Measurements from ENCODE around the gene NPC1L1.

The NPC1L1 gene

DNA sequence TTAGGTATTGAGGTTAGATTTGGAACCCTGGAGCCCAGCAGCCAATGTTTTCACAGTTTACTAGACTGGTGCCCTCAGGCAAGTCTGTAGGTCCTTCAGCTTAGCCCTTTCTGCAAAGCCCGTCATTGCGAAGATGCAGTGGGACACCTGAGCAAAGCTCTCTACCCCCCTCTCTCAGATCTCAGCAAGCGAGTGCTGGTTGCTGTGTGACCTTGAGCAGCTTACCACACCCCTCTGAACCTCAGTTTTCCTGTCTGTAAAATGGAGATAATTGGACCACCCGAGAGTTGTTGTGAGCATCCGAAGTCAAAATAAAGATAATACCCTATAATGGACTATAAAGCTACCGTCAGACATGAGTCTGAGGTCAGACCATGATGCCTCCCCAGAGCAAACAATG lies 3.7 kb downstream of the NPC1L1 start:
- no peak for DNase-seq (ENCODE audit: low spot score)

DNA sequence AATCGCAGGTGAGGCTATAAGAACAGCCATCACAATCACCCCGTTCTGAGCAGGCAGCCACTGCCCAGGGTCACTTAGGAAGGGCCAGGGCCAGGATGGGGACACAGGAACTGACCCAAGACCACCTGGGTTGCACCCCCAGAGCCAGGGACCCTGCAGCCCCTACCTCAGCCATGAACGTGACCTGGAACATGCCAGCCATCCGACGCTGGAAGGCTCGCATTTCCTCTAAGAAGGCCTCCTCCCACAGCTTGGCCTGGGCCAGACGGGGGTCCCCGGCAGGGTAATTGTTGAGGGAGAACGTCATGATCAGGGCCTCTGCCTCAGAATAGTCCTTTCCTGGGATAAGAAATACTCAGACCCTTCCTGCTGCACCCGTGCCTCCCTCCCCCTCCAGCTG lies 5.0 kb downstream of the NPC1L1 start:
- peak; percentile 4 for DNase-seq (ENCODE audit: low spot score)

DNA sequence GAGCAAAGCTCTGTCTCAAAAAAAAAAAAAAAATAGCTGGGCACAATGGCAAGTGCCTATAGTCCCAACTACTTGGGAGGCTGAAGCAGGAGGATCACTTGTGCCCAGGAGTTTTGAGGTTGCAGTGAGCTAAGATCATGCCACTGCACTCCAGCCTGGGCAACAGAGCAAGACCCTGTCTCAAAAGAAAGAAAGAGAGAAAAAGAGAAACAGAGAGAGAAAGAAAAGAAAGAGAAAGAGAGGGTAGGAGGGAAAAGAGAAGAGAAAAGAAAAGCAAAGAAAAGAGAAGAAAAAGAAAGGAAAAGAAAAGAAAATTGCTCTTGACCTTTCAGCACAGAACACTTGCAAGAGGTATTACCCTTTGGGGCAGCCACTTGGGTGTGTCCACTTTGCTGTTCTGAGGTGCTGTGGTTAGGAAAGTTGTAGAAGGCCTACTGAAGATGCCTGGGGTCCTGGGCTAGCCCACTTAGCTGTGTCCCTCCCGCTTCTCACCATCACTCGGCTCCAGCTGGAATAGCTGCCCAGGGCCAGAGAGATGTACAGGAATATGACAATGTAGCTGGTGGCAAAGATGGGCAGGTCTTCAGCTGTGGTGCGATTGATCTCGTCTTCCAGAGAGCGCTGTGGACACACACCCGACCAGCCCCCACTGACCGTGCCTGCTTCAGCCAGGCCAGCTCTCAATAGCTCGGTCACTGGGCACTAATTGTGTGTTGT lies 5.6 kb downstream of the NPC1L1 start:
- no peak for DNase-seq (ENCODE audit: low spot score)

DNA sequence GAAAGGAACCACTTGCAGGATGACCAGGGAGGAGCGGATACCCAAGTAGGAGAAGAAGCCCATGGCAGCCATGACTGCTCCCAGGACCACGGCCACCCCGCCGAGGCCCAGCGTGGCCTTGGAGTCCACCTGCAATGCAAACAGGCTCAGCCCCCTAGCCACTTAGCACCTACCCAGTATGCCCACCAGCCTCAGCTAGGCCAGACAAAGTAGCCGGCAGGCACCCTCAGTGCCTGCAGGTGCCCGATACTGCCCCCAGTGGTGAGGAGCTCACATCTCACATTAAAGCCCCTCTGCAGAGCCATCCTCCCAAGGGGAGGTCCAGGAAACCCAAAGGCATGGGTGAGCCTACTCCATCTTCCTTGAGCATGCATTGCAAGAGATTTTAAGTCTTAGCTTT lies 6.6 kb downstream of the NPC1L1 start:
- DNase-seq (ENCODE audit: low spot score): peak; percentile 96

DNA sequence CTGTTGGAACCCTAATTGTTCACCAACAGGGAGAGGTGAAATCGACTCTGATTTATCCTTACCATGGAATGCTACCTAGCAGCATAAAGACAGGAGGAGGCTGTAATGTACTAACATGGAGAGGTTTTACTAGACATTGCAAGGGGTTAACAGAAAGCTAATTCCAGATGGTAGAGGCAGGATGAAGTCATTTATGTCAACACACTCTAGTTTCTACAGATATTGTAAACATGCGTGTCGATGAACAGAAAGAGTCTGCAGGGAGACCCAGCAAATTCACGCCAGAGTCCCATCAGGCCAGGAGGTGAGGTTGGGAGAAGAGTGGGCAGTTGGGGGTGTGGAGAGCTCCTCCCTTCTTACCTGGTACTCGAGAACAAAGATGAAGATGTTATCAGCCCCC lies 7.0 kb downstream of the NPC1L1 start:
- no peak for DNase-seq (ENCODE audit: low spot score)

DNA sequence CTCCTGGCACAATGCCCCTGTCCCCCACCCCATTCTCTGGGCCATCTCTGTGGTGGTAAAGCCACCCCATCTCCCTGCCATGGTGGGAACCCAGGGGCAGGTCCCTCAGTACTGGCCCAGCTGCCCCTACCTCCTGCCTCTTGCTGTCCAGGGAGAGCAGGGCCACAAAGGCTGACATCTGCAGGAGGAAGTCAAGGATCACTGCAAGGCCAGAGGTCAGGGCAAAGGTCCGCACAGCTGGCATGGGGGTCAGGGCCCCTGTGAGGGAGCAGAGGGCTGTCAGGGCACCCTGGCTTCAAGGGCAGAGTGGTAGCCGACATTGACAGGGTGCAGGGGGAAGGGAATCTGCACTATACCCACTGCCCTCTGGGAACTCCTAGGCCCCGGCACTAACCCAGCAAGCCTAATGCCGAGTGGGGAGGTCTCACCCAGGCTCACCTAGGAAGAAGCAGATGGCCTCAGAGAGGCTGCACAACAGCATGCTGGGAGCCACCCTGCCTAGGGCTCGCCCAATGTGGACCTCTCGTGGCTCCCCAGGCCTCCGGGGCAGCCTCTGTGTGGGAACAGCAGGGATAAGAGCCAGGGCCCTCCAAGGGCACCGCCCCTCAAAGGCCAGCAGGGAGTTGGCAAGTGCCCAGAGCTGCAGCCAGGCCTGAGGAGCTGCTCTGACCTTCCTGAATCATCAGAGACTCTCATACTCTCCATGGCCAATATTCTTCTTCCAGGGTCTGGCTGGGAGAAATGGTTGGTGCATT lies 7.7 kb downstream of the NPC1L1 start:
- DNase-seq (ENCODE audit: low spot score): peak; percentile 17

DNA sequence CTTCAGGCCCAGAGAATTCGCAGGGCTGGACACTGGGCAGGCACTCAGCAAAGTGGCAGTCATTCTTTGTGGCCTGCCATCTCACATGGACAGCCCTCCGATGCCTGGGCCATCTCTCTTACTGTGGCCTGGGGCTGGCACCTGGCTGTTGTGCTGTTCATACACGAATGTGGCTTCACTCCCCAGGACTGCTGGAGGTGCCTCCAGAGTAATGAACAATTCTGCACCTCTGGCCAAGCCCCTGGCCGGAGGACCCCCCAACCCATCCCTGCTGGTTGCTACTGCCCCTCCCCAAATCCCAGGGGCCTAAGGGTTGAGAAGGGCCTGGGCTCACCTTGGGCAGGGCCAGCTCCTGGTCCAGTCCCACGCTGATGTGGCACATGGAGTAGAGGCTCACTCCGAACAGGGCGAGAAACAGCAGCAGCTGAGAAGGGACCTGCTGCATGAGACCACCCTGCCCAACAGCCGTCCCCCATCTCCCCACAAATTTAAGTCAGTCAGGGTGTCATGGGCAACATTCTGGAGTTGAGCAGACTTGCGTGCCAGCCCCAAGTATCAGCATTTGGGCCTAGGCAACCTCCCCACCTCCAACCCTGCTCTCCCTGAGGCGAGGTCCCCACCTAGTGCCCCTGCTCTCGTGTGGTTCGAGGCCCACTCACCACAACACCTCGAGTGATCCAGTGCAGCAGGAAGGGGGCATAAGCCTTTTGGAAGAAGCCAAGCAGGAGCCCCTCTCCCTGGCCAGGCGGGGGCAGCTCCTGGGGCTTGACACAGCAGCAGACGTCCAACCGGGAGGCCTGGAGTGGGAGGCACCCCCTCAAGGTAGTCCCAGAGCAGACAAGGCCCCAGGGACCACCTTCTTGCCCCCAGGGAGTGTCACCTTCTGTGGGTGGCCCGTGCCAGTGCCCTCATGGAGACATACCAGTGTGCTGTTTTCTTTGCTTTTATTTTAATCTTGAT lies 9.4 kb downstream of the NPC1L1 start:
- peak; percentile 6 for DNase-seq (ENCODE audit: low spot score)

DNA sequence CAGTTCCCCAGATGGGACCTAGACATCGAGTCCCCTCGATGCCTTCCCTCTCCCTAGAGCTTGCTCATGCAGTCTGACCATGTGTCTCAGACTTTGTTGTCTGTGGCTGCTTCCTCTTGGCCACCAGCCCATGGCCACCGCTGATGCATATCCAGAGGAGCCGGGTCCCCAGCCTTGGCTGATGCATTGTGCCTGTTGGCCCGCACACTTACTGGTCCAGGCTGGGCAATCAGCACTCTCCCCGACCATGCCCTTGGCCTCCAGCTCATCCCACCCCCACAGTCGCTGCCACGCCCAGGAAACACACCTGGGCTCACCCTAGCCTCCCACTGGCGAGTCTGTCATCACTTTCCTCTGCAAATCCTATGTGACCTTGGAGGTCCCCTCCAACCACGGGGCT lies 10.1 kb downstream of the NPC1L1 start:
- DNase-seq (ENCODE audit: low spot score): peak; percentile 5

DNA sequence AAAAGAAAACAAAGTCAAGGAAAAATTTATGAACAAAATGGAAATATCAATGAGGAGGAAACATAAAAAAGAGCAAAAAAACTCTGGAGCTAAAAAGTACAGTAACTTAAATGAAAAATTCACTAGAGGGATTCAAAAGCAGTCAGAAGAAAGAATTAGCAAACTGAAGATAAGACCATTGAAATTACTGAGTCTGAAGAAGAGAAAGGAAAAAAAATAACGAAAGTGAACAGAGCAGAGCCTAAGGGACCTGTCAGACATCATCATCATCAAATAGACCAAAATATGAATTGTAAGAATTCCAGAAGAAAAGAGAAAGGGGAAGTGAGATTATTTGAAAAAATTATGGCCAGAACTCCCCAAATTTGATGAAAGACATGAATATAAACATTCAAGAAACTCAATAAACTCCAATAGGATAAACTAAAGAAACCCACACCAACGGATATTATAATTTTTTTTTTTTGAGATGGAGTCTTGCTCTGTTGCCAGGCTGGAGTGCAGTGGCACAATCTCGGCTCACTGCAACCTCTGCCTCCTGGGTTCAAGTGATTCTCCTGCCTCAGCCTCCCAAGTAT lies 16.2 kb downstream of the NPC1L1 start:
- DNase-seq (ENCODE audit: low spot score): no peak

DNA sequence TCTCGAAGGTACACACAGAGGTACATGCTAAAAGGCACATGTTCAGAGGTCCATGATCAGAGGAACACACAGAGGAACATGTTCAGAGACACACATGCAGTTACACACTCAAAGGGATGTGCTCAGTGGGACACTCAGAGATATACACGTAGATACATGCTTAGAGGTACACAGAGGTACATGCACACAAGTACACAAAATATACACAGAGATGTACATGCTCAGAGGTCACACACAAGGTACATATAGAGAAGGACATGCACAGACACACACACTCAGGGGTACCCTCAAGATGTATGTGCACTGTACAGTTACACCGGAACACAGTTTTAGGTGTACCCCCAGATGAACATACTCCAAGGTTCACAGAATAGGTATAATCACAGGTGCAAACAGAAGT lies 18.8 kb downstream of the NPC1L1 start:
- DNase-seq (ENCODE audit: low spot score): no peak

DNA sequence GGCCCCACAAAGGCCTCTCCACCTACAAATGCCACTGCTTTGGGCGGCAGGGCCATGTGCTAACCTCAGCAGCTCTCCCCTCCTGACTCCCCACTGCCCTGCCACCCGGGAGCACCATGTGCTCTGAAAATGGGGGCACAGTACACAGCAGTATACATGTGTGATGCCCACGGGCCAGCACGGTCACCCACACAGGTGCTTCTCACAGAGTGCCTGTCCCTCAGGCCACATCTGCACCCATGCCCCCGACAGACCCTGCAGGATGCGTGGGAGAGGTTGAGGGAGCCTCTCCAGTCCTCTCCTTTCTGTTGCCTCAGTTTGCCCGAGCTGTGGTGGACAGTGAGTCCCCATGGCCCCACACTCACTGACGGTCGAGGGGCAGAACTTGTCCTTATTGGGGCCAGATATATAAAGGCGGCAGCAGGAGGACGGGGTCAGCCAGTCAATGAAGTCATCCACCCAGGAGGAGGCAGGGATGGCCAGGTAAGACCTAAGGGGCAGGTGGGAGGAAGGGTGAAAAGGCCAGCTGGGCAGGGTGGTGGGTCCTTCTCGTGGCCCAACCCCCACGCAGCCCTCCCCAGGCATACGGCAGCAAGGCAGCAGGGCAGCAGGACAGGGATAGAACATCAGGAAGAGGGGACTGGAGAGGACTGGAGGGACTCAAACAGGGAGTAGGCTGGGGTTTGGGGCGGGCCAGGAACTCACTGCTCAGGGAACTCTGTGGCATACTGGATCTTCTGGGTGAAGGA lies 19.6 kb downstream of the NPC1L1 start:
- DNase-seq (ENCODE audit: low spot score): no peak

DNA sequence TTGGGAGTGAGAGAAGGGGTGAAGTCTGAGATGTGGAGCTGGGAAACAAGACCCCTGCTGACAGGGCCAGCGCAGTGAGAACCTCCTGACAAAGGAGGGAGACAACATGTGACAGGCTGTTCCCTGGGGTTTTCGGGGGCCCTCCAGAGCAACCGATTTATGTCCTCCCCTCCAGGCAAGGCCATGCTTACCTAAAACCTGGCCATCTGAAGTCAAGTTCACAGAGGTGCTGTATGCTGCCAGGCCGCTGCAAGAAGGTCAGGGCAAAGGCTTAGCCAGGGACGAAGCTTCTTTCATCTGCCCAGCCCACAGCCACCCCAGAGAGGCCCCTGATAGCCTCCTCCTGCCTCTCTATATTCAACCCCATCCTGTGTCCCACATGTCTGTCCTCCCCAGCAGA lies 20.6 kb downstream of the NPC1L1 start:
- DNase-seq (ENCODE audit: low spot score): peak; percentile 4

DNA sequence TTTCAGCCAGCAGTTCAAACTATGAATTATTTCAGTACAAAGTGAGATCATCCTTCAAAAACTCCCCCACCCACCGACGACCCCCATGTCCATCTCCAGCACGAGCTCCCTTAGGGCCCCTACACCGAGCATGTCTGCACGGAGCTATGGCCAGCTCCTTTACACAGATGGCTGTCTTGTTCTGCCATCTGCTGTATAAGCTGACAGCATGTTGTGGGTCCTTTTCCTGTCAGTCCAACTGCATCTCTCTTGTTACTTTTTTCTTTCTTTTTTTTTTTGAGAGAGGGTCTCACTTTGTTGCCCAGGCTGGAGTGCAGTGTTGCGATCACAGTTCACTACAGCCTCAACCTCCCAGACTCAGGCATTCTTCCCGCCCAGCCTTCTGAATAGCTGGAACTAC lies 21.6 kb downstream of the NPC1L1 start:
- DNase-seq (ENCODE audit: low spot score): no peak

DNA sequence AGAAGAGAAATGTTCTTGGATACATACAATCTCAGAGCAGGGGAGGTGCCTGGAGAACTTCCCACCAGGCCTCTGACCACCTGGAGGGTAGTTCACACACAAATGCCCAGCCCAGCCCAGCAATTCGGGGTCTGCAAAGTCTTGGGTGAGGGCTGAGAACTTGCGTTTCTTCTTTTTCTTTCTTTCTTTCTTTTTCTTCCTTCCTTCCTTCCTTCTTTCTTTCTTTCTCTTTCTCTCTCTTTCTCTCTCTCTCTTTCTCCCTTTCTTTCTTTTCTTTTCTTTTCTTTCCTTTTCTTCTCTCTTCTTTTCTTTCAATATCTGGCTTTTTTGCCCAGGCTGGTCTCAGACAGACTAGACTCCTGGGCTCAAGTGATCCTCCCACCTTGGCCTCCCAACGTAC lies 22.4 kb downstream of the NPC1L1 start:
- no peak for DNase-seq (ENCODE audit: low spot score)

DNA sequence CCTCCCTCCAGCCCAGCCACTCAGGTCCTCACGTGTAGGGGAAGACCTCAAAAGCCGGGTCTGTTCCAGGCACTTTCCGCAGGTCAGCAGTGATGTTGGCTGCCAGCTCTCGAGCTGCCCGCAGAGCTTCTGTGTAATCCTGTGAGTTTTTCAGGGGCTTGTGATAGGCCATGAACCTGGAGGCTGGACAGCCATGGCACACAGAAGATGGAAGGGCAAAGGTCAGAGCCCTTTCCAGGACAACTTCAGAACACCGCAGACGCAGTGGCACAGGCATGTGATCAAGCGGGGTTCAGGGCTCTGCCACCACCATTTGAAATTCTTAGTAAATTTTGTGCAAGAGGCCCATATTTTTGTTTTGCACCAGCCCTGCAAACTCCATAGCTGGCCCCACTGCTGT lies 24.0 kb downstream of the NPC1L1 start:
- no peak for DNase-seq (ENCODE audit: low spot score)

DNA sequence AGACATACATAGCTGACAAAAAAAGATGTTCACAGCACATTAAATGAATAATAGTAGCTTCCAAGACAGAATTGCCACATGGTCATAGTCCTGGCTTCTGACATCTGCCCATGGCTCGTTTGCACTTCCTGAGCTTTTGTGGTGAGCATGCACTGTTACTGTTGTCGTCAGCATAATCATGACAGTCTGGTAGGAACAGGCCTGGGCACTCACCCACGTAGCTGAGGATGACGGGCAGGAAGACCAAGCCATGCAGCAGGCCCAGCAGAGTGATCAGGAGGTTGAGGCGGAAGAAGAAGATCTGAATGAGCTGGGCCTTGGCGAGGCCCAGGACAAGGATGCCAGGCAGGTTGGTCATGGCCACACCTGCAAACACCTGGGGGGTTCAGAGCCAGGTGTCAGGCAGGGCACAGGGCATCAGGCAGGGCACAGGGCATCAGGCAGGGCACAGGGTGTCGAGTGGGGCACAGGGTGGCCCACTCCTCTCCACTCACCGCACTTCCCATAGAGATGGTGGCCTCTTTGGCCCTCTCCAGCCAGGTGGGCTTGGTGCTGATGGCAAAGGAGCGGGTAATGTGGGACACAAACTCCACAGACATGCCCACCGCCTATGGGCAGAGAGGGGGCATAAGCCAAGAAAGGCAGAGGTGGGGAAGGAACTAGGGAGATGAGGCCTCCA lies 25.4 kb downstream of the NPC1L1 start:
- no peak for DNase-seq (ENCODE audit: low spot score)

DNA sequence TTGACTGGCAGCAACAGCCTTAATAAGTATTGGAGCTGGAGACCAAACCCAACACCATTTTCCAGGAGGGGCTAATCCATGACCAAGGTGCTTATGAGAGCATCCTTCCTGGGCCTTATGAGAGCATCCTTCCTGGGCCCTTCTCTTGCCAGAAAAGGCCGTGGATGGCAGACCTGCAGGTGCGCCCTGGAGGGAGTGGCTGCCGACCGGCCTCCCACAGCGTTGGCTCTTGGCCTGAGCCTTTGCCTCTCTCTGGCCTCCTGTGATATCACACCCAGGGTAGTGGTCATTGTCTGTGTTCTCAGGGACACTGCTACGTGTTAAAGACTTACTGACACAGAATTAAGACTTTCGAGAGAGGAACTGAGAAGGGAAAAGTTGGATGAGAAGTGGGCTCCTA lies 28.4 kb downstream of the NPC1L1 start:
- DNase-seq (ENCODE audit: low spot score): peak; percentile 4

DNA sequence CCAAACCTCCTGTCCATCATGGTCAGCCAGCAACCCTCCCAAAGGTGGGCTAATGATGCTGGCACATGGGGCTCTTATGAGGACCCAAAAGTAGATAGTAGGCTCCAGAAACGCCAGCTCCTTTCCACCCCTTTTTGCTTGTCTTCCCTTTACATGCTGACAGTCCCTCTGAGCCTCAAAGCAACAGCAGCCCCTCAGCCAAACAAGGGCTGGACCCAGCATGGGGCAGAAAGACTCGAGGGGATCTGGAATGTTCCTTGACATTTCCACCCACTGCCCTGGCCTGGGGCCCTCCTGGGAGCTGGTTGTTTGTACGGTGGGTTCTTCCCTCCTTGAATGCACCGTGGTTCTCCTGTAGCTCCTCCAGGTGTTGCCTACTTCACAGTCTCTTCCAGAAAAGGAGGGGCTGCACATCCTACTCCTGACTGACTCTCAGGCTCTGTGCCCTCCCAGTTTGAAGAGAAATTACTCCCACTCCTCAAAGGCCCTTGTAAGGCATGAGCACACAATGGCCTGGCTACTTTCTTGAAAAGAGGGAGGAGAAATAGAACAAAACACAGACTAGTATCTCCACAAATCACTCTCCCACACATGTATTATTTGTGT lies 29.2 kb downstream of the NPC1L1 start:
- no peak for DNase-seq (ENCODE audit: low spot score)

DNA sequence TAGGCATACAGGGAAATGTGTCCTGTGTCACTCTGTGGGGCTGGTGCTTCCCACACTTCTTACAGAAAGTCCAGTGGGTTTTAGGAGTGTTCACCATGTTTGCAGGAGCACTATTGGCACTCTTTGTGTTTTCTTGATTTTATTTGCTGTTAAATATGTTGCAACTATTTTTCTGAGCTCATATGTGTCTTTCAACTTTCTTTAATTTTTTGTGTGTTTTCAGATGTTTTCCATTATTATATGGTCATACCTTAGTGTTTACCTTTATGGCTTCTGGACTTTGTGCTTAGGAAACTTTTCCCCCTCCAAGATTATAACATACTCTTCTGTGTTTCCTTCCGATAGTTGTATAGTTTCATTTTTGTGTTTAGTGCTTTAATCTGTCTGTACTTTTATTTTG lies 29.9 kb downstream of the NPC1L1 start:
- no peak for DNase-seq (ENCODE audit: low spot score)

DNA sequence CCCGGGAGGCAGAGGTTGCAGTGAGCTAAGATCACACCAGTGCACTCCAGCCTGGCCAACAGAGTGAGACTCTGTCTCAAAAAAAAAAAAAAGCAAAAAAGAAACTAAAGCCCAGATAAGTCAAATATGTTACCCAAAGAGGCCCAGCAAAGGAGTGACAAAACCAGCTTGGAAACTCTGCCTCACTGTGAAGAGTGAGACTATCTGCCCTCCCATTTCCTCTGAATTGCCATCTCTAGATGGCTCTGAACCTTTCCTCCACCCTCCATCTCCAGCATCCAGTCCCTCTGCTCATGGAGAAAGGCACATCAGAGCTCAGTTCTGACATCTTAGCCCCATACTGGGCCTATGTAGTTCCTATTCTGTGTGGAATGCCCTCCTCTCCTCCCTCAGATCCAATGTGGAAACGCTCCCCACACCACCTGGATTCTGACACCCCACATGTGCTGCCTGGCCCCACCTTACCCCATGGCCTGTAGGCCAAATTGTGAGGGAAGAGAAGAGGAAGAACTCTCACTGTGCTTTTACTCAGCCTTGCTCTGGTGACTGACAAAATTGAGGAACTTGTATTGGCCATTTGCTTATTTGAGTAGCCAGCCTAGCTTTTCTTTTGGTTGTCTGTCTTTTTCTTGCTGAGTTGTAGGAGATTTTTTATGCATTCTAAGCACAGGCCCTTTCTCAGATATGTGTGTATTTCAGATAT lies 32.7 kb downstream of the NPC1L1 start:
- no peak for DNase-seq (ENCODE audit: low spot score)
